ENCODE data around the gene ASB10. TPM values are rescaled to one million over a fixed set of nuclear protein-coding genes. Genes with fewer than 3 reads are reported as not detected.

ASB10 gene
- not detected in 2 replicates for total RNA-seq (2014; rRNA removed; shearing (Covaris generic))
- not detected in 2 replicates for polyA plus RNA-seq (2015; cell fraction: cytosol; rRNA removed)
- polyA plus RNA-seq (2015; cell fraction: nucleus; rRNA removed): not detected in 2 replicates

- DNase-seq (ENCODE audit: low read depth): no peak
Measured at GRCh38 chr7:151186640-151187408, at the start of gene ASB10. TSS of gene ASB10 (minus strand) at chr7:151187250. CDS start at chr7:151187130, 120 bp downstream.

DNA sequence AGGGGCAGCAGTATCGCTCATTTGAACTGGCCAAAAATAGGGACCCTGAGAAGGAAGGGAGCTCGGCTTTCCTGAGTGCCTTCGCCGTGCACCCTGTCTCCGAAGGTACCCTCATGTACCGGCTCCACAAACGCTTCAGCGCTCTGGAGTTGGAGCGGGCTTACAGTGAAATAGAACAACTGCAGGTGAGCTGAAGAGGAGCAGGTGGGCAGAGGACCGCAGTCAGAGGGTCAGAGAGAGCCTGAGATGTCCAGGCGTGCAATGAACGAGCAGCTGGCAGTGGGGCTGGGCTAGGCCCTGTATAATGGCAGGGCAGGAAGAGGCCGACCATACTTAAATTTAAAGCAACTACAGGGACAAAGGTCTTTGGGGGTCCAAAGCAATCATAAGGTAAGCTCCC lies 49.4 kb upstream of the ASB10 start:
- DNase-seq (ENCODE audit: low read depth): no peak

DNA sequence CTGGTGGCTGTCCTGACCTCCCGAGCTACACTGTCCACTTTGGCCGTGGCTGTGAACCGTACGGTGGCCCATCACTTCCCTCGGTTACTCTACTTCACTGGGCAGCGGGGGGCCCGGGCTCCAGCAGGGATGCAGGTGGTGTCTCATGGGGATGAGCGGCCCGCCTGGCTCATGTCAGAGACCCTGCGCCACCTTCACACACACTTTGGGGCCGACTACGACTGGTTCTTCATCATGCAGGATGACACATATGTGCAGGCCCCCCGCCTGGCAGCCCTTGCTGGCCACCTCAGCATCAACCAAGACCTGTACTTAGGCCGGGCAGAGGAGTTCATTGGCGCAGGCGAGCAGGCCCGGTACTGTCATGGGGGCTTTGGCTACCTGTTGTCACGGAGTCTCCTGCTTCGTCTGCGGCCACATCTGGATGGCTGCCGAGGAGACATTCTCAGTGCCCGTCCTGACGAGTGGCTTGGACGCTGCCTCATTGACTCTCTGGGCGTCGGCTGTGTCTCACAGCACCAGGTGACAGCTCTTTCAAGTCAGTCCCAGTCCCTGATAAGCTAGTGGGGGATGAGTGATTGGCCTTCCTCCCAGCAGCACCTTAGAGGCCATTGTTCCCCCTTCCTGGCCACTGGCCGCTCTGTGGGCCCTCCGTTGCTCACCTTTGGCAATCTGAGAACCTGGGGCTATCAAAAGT lies 48.2 kb upstream of the ASB10 start:
- DNase-seq (ENCODE audit: low read depth): no peak

GRCh38 chr7:151233804-151234203 lies 46.8 kb upstream of the ASB10 start:
- DNase-seq (ENCODE audit: low read depth): no peak

DNA sequence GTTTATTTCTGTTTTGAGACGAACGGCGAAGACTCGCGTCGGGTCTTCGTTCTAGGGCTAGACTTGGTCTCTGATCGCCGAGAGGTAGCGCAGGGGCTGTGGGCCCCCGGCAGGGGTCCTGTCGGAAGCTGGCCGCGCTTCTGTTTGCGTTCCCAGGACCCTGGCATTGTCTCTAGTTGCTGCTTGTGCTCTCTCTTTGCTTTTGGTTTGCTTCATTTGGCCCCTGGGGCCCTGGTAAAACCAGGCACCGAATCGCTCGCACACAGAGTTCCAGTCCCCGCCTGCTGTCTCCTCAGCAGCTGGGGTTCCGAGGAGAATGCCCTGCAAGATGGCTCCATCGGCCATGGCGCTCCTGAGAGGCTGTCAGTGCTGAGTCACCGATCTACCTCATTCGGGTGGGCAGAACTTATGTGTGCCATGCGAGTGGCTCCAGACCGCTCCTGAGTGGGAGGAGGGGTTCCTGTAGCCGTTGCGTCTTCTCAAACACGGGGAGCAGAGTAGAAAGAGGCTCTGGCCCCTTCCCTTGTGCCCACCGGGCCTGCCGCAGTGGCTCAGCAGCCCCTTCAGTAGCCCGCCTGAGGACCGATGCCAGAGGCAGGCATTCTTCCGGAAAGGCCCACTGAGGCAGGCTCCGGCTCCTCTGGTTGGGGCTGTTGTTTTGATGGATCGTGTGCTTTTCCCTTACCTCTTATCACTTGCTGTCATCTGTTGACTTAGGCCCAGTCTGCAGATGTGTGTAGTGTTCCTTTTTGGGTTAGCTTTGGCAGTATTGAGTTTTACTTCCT lies 46.1 kb upstream of the ASB10 start:
- DNase-seq (ENCODE audit: low read depth): peak; percentile 72

GRCh38 chr7:151232091-151232916 lies 45.3 kb upstream of the ASB10 start, which contains the start of gene CHPF2:
TSS of gene CHPF2 (plus strand) at chr7:151232483. CDS start at chr7:151234012, 1,529 bp downstream.
- DNase-seq (ENCODE audit: low read depth): peak; percentile 86

GRCh38 chr7:151231080-151231479 lies 44.0 kb upstream of the ASB10 start:
- no peak for DNase-seq (ENCODE audit: low read depth)

GRCh38 chr7:151229249-151229648 lies 42.2 kb upstream of the ASB10 start:
- DNase-seq (ENCODE audit: low read depth): no peak

DNA sequence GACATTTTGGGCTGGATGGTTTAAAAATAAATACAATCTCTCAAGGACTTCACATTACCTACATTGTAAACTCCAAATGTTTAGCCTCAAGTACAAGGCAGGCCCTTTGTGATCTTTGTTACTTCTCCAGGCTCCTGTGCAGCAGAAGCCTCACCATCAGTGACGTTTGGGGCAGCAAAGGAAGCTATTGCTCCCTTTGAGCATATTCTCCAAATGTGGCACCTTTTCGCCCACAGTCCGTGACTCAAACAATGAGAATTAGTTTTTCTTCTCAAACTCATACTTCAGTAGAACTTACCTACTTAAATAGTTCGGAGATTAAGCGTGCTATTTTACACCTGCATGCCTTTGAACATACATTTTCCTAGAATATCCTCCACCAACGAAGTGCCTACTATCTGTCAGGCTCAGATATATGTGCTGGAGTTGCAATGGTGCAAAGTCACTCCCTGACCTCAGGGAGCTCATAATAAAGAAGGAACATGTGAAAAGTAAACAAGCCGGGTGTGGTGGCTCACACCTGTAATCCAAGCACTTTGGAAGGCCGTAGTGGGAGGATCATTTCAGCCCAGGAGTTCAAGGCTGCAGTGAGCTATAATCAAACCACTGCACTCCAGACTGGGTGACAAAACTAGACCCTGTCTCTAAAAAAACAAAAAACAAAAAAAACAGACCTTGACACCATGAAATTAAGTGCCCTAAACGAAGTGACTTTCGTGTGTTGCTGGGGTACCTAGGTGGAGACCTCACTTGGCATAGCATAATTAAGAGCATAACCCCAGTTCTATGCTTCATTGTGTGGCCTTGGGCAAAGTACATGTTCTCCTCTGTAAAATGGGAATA lies 41.2 kb upstream of the ASB10 start:
- DNase-seq (ENCODE audit: low read depth): no peak

- peak; percentile 99 for DNase-seq (ENCODE audit: low read depth)
Measured at GRCh38 chr7:151226875-151227782, 40.1 kb upstream of the ASB10 start, which contains the start of gene ABCF2. TSS of gene ABCF2 (minus strand) at chr7:151227205. CDS start at chr7:151226458, 747 bp downstream.

- DNase-seq (ENCODE audit: low read depth): no peak
Measured at GRCh38 chr7:151226560-151226874, 39.5 kb upstream of the ASB10 start.

DNA sequence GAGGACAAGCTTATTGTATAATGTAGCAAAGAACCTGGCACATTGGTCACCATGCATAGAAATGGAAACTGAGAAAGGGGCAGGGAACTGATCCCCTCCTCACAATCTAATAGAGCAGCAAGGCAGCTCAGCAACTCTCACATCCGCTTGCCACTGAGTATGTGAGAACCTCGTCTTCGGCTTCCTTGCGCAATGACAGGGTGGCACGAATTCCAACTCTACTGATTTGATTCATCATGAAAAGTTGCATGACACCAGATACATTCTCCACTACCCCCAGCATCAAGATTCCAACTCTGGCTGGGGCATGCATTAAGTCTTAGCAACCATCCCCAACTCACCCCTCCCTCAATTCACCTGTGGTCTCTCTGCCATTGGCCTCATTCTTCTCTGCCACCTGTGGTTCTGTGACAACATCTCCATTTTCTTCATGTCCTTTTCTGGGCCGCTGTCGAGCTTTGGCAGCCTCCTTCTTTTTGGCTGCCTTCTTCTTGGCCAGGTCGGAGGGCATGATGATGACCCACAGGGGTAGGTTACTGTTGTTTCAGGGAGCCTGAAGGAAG lies 39.0 kb upstream of the ASB10 start:
- no peak for DNase-seq (ENCODE audit: low read depth)

- DNase-seq (ENCODE audit: low read depth): no peak
Measured at GRCh38 chr7:151223728-151224127, 36.7 kb upstream of the ASB10 start.

GRCh38 chr7:151218170-151218569 lies 31.1 kb upstream of the ASB10 start:
- DNase-seq (ENCODE audit: low read depth): no peak

DNA sequence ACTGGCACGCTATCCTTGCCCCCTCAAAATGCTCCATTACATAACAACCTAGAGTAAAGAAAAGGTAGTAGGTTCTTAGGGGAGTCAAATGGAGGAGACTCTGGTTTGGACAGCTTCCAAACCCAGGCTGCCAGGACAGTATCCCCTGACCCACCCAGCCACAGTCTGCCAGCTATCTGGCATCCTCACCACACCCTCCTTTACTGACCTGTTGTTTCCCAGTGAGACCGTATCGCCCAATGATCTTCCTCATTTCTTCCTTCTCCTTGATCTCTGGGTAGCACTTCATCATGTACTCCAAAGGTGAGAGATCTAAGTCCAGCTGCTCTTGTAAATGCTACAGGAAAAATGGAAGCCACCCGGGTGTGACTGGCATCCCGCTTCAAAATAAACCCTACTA lies 28.3 kb upstream of the ASB10 start:
- no peak for DNase-seq (ENCODE audit: low read depth)

- no peak for DNase-seq (ENCODE audit: low read depth)
Measured at GRCh38 chr7:151213826-151214225, 26.8 kb upstream of the ASB10 start.

DNA sequence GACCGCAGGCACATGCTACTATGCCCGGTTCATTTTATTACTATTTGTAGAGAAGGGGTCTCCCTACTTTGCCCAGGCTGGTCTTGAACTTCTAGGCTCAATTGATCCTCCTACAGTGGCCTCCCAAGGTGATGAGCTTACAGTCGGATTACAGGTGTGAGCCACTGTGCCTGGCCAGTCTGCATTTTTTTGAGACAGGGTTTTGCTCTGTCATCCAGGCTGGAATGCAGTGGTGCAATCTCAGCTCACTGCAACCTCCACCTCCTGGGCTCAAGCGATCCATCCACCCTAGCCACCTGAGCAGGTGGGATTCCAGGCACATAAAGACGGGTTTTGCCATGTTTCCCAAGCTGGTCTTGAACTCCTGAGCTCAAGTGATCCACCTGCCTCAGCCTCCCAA lies 25.6 kb upstream of the ASB10 start:
- no peak for DNase-seq (ENCODE audit: low read depth)

DNA sequence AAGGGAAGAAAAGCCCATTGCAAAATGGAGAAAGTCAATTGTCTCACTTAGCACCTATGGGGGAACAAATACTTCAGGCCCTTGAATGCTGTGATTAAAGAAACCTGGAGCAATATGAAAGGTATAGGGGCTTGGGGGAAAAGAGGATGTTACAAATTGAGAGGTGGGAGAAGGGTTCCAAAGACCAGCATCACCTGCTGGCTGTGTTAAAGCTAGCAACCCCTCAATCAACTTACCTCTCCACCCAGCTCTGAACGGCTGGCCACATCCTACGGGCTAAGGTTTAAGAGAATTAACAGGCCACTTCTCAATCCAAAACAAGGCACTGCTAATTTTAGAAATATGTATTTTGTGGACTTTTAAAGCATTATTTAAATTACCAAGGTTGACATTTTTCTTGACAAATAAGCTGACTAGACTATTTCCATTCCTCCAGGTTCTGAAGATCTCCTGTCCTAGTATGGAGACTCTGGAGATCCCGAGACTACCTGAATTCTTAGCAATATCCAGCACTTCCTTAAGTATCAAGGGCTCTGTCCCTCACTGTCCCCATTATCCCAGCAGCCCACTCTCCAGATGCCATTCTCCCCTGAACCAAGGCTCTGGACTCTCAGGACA lies 24.2 kb upstream of the ASB10 start:
- DNase-seq (ENCODE audit: low read depth): no peak

Data from HT1080 (cell line).